GM10248 (cell line): Measurements from ENCODE around the gene SPARCL1.

Experiments used
- CTCF ChIA-PET: fragments of 300-600 bp; sonication (Branson Sonifier 250); formaldehyde crosslinking; extraction: SDS; loops from one replicate; lab custom pipeline; 2021; ENCODE audit warnings: antibody characterized with exemption; lab: Yijun Ruan, JAX
- POLR2A ChIA-PET: fragments of 350-650 bp; sonication (Branson Sonifier 250); formaldehyde crosslinking; extraction: SDS; loops from one replicate; lab custom pipeline; 2020; ENCODE audit warnings: antibody characterized with exemption; lab: Yijun Ruan, JAX
- DNase-seq: peaks from one replicate; pipeline ENCODE4 v3.0.0; 2012; ENCODE audit errors: extremely low spot score
- TF ChIP-seq, protein P1 (sequence below): IDR thresholded peaks from 2 replicates; pipeline ENCODE4 v1.5.1; 2012; ENCODE audit warnings: mild to moderate bottlenecking, low read depth; ENCODE audit errors: extremely low read depth, missing control alignments, control extremely low read depth

Gene SPARCL1

DNA sequence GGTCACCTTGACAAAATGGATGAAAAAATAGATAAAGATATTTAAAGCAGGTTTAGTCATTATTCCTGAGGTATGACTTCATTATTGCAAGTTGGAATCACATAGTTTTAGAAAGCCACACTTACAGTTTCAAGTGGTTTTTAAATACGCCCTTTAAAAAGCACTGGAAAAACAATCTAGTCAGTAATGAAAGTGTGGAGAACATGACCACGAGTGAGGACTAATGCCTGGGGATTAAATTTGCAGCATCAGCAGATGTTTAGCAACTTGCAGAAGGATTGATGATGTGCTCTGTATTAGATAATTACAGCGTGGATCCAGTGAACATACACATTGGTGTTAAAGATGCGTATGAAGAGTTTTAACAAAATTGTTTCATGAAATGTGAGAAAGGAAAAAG, 5.9 kb downstream of the SPARCL1 start:
- DNase-seq, result no peak
- TF ChIP-seq, protein P1, sequence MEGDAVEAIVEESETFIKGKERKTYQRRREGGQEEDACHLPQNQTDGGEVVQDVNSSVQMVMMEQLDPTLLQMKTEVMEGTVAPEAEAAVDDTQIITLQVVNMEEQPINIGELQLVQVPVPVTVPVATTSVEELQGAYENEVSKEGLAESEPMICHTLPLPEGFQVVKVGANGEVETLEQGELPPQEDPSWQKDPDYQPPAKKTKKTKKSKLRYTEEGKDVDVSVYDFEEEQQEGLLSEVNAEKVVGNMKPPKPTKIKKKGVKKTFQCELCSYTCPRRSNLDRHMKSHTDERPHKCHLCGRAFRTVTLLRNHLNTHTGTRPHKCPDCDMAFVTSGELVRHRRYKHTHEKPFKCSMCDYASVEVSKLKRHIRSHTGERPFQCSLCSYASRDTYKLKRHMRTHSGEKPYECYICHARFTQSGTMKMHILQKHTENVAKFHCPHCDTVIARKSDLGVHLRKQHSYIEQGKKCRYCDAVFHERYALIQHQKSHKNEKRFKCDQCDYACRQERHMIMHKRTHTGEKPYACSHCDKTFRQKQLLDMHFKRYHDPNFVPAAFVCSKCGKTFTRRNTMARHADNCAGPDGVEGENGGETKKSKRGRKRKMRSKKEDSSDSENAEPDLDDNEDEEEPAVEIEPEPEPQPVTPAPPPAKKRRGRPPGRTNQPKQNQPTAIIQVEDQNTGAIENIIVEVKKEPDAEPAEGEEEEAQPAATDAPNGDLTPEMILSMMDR, result no peak
- ChIA-PET POLR2A (no interaction called here), CTCF (no interaction called here)

DNA sequence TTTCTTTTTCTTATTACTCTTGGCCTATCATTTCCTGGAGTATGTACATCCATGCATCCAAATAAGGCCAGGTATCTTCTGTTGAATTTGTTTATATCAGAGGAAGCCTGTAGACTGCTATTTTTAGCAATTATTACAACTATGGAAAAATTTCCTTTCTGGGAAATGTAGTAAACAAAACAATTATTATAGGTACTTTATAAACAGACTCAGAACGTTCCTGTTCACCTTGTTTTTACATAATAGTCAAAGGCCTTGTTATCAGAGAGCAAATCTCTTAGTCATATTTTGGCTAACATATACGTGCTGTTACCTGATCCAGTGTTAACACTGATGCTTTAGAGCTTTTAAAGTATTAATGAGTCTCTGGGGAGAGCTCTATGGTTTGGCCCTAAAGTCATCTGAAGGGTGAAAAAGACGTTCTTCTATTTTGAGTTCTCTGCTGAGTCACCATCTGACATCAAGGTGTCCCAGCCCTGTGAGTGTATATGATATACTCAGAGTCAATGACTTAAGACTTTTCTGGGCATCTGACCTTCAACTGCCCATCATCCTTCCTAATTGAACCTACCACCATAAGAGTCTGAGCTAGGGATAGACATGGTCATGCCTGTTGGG, 7.3 kb downstream of the SPARCL1 start:
- TF ChIP-seq, protein P1, result no peak
- DNase-seq, result no peak
- POLR2A ChIA-PET, result no interaction called here
- CTCF ChIA-PET, result interaction anchor here (1.0 kb wide), 1 partner anchor 8 kb away, joined by 3 read pairs; no protein-coding TSS in a partner anchor

DNA sequence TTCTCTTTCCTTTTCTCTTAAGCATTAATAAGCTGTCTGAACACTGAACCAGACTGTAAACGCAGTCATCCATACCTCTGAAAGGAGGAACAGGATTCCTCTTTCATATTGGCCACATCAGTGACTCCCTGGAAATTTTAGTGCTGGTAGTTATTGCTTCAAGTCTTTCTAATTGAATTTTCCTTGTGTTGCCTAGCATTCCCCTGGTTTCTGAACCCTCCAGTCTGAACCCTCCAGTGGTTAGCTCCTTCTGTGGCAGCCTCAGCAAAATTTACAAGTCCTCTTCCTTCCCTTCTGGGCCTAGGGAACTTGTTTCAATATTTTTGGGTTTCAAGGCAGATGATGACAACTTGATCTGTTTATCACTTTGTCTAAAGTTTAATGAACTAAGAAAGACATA, 7.9 kb downstream of the SPARCL1 start:
- POLR2A ChIA-PET, result no interaction called here
- DNase-seq, result no peak
- CTCF ChIA-PET, result interaction anchor here (1.0 kb wide), 1 partner anchor 7 kb away, joined by 3 read pairs; no protein-coding TSS in a partner anchor
- TF ChIP-seq, protein P1, result no peak

DNA sequence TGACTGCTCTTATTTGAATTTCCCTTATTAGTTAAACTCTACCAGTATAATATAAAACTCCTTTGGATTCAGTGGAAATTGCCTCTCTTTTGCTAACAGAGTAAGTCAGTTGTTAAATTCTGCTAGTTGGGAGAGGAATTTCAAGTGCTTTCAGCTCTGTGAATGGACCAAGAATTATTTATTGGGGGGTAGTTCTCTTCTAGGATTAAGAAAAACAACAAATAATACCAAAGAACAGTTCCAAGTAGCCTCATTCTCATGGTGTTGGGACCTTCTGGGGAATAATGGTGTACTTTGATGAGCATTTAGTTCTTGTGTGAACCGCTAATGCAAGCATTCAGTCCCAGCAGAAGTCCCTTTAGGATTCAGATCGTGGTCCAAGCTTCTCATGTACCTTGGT, 11.6 kb downstream of the SPARCL1 start:
- TF ChIP-seq, protein P1, result no peak
- no peak for DNase-seq
- CTCF ChIA-PET, result interaction anchor here (1.6 to 1.7 kb wide), 2 partner anchors 8 to 50 kb away, joined by 3 to 7 read pairs; no protein-coding TSS in a partner anchor
- POLR2A ChIA-PET, result no interaction called here

DNA sequence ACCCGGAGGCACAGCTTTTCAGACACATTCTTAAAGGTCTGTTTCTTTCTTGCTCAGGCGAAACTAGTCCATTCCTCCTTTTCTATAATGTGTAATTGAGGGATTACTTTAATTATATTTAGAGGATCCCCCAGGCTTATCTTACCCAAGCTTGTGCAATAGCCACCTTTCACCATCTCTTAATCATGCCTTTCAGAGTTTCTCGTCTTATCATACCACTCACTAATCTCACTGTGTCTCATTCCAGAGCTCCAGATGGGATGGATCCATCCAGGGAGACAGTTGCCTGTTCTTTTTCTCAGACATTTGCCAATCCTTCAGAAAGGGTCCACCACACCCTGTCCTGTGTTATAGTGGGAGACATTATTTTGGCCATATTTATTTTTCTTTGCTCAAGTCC, 12.5 kb downstream of the SPARCL1 start:
- TF ChIP-seq, protein P1, result no peak
- no peak for DNase-seq
- CTCF ChIA-PET, result interaction anchor here (1.1 kb wide), 1 partner anchor 9 kb away, joined by 4 read pairs; no protein-coding TSS in a partner anchor
- POLR2A ChIA-PET, result no interaction called here

DNA sequence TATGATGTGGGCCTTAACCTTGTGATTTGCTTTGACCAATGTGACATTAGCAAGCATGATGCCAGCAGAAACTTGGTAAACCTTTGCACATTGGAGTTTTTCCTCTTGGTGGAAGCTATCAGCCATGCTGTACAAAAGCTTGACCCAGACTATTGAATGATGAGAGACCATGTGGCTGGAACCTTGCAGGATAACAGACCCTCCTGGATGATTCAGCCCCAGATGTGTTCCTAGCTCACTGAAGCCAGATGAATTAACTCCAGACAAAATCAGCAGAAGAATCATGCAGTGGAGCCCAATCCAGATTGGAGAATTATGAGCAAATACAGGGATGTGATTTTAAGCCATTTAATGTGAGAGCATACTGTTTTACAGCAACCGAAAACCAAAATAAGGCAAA, 16.8 kb downstream of the SPARCL1 start:
- TF ChIP-seq, protein P1, result no peak
- no peak for DNase-seq
- POLR2A ChIA-PET, result no interaction called here
- CTCF ChIA-PET, result no interaction called here
